ENCODE data around the gene ANKRD23.
A peak's percentile ranks its signal among the peaks of the same experiment; 100 is the strongest.
"Not testable (repeated sequence)": the region's sequence is repeated elsewhere in the genome, so short reads cannot be mapped to it uniquely, and the experiment has no call there.

Gene ANKRD23

GRCh38 chr2:96863056-96863455 is 19.2 kb upstream of the ANKRD23 start:
- DNase-seq, result not testable (repeated sequence)

GRCh38 chr2:96861074-96861473 is 17.3 kb upstream of the ANKRD23 start:
- DNase-seq, result no peak

GRCh38 chr2:96860065-96861029 is 16.5 kb upstream of the ANKRD23 start:
- no peak for DNase-seq

- DNase-seq, result no peak
Measured at GRCh38 chr2:96859681-96860064, 15.9 kb upstream of the ANKRD23 start.

- DNase-seq, result no peak
Measured at GRCh38 chr2:96859099-96859649, 15.4 kb upstream of the ANKRD23 start.

- DNase-seq, result peak; percentile 96
Measured at GRCh38 chr2:96857667-96858372, 14.0 kb upstream of the ANKRD23 start, which contains the start of gene ANKRD39. Gene ANKRD39, minus strand, starts transcription at chr2:96858016. Its CDS starts 29 bp downstream, at chr2:96857987.

GRCh38 chr2:96856776-96857666 is 13.2 kb upstream of the ANKRD23 start:
- peak; percentile 57 for DNase-seq

GRCh38 chr2:96853321-96853720 is 9.5 kb upstream of the ANKRD23 start:
- no peak for DNase-seq

- DNase-seq, result no peak
Measured at GRCh38 chr2:96852667-96853066, 8.8 kb upstream of the ANKRD23 start.

- no peak for DNase-seq
Measured at GRCh38 chr2:96848264-96848663, 4.4 kb upstream of the ANKRD23 start.

GRCh38 chr2:96847586-96847985 is 3.8 kb upstream of the ANKRD23 start:
- DNase-seq, result no peak

GRCh38 chr2:96846825-96847224 is 3.0 kb upstream of the ANKRD23 start:
- no peak for DNase-seq

- DNase-seq, result no peak
Measured at GRCh38 chr2:96844405-96844808, 586 bp upstream of the ANKRD23 start.

GRCh38 chr2:96842600-96842999 is 1.2 kb downstream of the ANKRD23 start:
- DNase-seq, result peak; percentile 32

- no peak for DNase-seq
Measured at GRCh38 chr2:96841701-96842495, 1.9 kb downstream of the ANKRD23 start.

- DNase-seq, result no peak
Measured at GRCh38 chr2:96839875-96840850, 3.7 kb downstream of the ANKRD23 start.

GRCh38 chr2:96839293-96839874 is 4.4 kb downstream of the ANKRD23 start:
- DNase-seq, result no peak

- DNase-seq, result no peak
Measured at GRCh38 chr2:96838345-96839292, 5.2 kb downstream of the ANKRD23 start.

GRCh38 chr2:96837575-96837974 is 6.2 kb downstream of the ANKRD23 start:
- DNase-seq, result no peak

Measured in NCI-H69 (cell line).